Ammon's horn (tissue), 1 donor: ENCODE data around the gene CELF1.
A peak's percentile ranks its signal among the peaks of the same experiment; 100 is the strongest.
"Not testable (repeated sequence)": the region's sequence is repeated elsewhere in the genome, so short reads cannot be mapped to it uniquely, and the experiment has no call there.

Source experiments
- DNase-seq: peaks from one replicate; pipeline ENCODE4 v3.0.0-alpha.2; 2016; ENCODE audit warnings: low spot score

Gene CELF1

DNA sequence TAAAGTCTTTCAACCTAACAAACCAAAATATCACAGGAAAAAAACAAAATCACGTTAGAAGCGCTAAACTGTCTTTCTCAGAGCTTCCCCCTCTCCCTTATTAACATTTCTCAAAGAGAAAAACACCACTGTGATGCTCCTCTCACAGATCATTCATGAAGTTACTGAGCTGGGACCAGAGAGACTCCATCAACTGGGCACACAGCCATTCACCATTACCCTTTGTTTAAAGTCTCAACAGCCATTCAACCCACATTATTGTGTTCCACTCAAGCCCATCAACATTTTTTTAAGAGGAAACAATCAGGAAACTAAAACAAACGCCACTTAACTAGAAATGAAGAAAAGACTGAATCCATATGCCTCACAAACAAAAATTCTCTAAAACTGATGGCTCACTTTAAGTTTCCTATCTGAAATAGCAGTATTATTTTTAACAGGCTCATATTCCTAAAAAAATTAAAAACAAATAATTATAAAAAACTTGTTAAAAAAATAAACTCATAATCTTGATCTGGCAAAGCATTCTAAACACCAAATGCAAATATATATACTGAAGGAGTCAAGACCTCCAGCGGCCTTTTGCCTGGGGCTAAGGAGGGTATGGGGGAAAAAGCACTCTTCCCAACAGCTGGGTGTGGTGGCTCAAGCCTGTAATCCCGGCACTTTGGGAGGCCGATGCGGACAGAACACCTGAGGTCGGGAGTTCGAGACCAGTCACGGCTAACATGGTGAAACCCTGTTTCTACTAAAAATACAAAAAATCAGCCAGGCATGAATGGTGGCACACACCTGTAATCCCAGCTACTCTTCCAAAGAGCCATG is 14.0 kb downstream of the CELF1 start:
- peak; percentile 77 for DNase-seq

DNA sequence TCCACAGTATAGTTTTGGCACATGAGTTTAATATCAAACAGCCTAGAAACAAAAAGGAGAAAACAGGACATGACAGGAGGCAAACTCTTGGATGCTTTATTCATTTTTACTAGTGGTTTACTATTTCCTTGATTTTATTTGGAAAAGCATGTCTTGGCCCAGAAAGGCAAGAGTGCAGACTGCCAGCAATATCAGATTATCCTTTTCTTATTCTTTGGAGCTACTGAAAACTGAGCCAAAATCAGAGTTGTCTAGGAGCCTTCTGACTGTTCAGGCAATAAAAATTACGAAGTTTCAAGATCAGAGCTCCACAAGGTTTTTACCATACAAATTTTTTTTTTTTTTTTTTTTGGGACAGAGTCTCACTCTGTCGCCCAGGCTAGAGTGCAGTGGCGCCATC is 16.0 kb downstream of the CELF1 start:
- DNase-seq = no peak

DNA sequence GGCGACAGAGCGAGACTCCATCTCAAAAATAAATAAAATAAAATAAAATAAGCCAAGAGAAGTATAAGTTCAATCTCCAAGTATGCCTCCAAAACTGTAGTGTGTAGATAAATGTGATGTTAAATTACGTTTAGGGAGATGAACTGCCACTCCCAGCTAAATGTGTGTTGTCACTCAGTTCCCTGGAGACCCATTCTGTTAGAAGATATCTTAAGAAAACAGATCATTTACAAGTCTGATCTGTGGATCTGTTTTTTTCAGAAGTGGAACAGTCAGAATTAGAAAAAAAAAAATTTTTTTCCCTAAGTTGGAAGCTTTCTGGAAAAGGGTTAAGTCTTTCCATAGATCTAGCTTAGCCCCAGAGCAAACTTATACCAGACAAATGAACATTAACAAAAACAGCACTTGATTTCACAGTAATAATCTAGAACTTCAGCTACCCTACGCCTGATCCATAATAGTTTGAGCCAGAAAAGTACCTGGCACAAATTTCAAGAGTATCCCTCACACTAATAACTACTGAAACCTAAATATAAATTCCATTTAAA is 18.2 kb downstream of the CELF1 start:
- DNase-seq = no peak

DNA sequence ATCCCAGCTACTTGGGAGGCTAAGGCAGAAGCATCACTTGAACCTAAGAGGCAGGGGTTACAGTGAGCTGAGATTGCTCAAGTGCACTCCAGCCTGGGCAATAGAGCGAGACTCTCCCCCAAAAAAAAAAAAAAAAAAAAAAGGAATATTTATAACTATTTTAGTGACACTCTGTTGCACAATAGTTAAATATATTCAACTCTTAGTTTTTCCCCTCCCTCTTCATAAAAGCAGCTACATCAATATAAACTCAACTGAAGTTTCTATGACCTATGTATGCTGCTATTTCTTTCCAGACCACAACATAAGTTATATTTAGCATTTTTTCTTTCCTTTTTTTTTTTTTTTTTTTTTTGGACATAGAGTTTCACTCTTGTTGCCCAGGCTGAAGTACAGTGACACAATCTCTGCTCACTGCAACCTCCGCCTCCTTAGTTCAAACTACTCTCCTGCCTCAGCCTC is 19.2 kb downstream of the CELF1 start:
- DNase-seq = no peak

DNA sequence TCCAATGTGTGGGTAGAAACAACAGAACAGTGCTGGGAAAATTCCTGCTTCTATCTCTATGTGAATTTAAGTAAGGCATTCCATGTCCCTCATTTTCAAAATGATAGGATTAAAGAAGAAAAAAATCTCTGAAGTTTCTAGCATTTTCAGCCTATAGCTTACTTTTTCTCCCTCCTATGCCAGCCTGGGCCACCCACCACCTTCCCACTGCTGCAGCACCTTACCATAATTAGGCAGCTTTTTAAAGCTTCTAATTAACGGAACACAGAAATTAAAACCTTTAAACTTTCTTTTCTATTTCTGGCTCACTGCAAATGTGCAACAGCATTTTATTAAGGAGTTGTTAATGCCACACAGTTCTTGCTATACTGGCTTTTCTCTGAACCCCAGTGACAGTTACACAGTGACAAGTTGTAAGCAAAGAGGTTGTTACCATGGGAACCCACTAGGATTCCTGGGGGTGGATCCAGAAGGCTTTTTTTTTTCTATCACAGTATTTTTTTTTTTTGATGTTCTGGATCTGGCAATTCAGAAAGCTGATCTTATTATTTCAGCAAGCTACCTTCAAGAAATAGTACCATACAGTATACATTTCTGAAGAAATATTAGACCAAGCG is 20.2 kb downstream of the CELF1 start:
- DNase-seq = peak; percentile 67

DNA sequence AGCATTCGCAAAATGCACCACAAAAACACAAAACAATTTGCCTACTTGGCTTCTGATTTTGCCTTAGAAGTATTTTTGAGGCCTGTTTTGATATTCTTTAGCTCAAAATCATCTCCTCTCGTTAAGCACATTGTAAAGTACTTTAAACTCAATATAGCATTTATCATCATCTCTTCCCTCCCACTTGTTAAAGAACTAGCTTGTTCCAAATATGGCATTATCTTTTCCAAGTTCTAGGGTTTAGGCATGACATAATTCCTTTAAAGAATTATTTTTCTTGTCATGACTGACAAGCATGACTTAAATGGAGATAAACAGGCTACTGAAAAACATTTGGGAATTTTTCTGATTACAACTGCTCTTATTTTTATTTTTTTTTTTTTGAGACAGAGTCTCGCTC is 21.3 kb downstream of the CELF1 start:
- no peak for DNase-seq

DNA sequence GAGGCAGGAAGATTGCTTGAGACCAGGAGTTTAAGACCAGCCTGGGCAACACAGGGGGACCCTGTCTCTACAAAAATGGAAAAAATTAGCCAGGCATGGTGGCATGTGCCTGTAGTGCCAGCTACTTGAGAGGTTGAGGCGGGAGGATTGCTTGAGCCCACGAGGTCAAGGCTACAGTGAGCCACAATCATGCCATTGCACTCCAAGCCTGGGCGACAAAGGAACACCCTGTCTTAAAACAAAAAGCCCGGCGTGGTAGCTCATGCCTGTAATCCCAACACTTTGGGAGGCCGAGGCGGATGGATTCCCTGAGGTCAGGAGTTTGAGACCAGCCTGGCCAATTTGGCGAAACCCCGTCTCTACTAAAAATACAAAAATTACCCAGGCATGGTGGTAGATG is 22.2 kb downstream of the CELF1 start:
- DNase-seq = not testable (repeated sequence)

DNA sequence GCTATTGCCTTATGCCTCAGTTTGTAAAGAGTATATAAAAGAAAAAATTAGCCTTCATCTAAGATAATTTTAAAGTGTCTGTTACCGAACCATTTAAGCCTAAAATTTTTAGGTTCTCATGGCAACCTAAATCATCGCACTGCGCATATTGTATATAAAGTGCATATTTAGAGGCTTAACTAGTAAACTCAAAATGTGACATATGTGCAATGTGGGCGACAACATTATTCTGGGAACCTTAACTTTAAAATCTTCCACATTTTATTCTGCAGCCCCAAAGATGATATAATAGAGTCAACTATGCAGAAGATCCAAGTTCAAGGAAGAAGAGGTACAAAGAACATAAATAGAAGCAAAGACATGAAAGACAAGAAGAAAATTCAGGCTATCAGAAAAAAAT is 23.0 kb downstream of the CELF1 start:
- no peak for DNase-seq

DNA sequence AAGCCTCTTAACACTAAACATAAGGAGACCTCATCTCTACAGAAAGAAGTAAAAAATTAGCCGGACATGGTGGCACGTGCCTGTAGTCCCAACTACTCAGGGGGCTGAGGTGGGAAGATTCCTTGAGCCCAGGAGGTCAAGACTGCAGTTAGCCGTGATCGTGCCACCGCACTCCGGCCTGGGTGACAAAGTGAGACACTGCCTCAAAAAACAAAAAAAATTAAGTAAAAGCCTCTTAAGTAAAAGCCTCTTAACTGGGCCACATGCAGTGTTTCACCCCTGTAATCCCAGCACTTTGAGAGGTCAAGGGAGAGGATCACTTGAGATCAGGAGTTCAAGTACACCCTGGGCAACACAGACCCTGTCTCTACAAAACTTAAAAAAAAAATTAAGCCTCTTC is 25.7 kb downstream of the CELF1 start:
- DNase-seq = no peak

DNA sequence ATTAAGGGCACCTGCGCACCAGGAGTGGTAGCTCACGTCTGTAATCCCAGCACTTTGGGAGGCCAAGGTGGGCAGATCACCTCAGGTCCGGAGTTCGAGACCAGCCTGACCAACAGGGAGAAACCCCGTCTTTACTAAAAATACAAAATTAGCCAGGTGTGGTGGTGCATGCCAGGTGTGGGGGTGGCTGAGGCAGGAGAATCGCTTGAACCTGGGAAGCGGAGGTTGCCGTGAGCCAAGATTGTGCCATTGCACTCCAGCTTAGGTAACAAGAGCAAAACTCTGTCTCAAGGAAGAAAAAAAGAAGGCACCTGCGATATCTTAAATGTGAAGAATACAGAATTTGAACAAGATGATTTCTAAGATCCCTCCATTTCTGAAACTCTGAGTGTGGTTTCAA is 26.9 kb downstream of the CELF1 start:
- DNase-seq = not testable (repeated sequence)

DNA sequence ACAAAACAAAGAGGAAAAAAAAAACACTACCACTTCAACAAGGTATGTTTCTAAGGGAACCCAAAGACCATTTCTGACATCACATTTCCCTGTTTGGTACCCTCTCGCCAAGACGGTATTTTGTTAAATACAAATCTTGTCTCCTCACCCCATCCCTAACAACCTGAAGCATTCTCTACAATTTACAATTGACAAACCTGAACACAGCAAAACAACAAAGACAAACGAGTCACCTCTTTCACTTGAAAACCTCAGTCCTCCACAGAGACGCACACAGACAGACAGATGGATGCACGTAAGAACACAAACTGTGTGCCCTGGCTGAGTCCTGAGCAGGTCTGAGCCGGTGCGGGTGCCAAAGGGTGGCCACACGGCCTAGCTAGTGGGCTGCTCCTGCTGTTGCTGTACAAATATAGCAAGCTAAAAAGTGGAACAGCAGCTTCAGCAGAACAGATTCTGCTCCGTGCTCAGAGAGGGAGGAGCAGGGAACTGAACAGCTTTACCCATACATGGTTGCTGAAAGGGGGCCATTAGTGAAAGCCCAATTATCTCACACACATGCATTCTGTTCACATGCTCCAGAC is 28.5 kb downstream of the CELF1 start:
- DNase-seq = peak; percentile 80

DNA sequence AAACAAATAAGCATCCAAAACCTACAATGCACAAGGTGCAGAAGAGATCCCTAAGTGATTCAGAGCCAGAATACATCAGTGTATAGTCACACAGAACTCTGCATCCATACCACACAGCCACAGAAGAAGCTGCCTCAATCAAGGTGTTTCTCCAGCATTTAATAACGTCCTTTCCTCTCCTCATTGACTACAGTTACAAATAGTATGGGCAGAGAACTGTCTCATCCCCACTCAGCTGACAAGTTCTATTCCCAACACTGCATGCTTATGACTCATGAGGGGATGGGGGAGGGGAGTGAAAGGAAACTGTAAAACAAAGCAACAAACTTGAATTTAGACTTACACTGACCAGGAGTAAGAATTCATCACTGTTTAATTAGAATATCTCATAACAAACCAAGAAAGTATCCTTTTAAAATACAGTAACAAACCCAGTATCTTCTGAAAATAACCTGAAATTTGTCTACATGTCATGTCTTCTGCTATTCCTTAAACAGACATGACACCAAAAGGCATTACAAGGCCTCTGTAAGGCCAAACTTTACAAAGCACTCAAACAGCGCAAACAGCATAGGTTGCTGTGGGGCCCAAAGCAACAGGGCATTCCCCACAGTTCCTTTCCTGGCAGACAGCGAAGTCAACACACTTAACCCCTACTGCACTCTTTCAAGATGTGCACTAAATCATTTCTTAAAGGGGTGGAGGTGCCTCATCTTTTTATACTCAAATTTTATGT is 29.3 kb downstream of the CELF1 start:
- peak; percentile 59 for DNase-seq

DNA sequence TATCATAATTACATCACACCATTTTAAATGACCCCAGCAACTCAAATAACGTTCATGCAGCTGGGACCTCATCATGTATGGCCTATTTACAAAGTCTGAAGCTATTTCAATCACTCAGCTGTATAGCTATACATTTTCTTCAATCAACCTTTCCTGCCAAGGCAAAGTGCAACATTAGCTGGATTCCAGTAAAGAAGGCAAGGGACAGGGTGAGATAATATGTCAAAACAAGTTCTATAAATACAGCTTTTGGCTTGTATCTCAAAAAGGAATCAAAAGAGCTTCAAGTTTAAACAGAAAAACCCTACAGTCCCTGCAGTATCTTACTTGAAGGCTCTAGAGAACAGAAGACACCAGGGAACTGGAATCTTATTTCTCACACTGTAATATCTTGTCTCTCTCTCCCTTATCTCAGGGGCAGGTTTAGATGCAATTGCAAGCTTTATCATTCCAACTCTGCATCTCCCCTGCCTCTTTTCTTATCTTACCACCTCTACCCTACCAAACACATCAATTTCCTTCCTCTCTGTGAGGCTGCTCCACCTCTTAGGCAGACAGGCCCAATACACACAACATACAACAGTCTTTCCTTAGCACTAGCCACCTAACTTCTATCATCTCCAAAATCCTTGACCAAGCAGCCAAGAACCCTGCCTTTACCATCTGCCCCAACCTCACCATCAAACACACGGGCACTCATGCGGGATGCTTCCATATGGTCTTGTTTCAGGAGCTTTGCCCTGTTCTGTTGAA is 34.5 kb downstream of the CELF1 start:
- no peak for DNase-seq

DNA sequence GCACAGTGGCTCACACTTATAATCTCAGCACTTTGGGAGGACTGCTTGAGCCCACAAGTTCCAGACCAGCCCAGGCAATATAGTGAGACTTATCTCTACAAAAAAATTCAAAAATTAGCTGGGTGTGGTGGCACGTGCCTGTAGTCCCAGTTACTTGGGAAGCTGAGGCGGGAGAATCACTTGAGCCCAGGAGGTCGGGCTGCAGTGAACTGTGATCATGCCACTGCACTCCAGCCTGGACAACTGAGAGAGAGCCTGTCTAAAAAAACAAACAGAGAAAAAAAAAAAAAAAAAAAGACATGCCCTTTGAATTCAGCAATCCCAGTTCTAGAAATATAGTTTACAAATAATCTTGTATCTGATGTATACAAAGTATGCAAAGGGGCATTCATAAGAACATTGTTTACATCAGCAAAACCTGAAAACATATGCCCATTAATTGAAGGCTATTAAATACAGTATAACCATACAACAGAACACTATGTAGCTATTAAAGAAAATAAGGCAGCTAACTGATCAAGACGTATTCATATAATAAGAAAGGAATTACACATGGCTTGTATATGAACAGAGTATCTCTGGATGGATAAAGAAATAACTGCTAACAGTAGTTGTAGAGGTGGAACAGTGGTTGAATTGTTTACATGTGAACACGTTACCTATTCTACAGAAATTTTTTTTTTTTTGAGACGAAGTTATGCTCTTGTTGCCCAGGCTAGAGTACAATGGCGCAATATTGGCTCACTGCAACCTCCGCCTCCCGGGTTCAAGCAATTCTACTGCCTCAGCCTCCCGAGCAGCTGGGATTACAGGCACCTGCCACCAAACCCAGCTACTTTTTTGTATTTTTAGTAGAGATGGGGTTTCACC is 35.7 kb downstream of the CELF1 start:
- no peak for DNase-seq

DNA sequence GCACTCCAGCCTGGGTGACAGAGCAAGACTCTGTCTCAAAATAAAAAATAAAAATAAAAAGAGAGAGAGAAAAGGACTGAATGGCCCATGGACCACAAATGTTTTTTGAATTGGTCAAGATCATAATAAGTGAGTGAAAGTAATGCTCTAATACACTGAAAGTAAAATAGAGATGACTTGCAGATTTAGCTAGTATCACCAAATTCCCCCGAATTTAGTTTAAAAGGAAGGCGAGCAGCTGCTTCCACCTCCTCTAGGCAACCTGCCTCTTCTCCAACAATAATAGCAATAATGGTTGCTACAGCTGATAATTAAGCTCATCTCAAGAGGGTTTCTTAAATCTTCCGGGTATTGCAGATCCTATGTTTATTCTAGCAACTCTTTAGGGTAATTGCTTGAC is 36.8 kb downstream of the CELF1 start:
- no peak for DNase-seq

DNA sequence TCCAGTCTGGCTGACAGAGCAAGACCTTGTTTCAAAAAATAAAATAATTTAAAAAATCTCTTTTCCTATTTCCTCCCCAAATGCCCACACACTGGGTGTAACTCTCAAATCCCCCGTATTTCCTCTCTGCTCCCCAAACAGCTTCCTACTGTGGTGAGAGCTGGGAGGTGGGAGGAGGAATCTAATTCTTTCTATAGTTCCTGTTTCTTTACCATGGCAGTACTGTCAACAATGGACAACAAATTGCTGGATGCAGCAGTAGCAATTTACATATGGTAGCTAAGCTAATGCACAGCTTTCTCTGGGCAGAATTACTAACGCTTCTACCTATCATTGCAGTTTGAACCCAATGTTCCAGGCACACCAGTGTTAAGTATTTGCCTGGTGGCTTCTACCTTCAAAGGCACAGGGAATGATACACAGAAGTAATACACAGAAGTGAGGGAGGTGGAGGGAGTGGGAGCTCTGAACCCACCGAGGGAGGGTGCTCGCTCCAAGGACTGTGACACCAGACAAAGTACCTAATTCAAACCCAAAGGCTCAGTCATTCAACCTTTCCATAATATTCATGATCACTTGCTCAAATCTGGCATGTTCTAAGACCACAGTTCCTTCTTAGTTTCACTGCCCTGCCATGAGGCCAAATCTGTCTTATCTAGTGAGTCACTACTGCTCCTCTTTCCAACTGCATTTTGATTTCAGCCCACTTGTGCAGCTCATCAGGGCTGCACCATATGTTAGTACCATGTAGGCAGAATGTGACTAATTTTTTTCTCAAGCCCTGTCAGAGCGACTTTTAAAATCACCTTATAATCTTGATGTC is 37.9 kb downstream of the CELF1 start:
- DNase-seq = peak; percentile 75

DNA sequence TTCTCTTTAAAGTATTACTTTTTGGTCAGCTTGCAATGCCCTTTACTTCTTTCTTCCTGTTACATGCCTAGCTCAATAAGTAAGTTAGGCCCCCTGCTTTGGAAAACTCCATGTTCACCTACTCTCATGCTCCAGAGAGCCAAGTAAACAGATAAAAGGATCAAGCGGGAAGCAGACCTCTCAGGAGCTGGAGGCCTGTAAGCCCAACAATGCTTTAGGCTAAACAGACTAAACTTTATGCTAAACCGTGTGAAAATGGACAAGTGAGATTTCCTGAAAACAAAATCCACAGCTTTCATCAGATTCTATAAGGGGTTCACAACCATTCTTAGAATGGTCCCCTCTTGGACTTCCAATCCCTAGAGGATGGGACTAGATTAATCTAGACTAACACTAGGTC is 40.2 kb downstream of the CELF1 start:
- DNase-seq = no peak

DNA sequence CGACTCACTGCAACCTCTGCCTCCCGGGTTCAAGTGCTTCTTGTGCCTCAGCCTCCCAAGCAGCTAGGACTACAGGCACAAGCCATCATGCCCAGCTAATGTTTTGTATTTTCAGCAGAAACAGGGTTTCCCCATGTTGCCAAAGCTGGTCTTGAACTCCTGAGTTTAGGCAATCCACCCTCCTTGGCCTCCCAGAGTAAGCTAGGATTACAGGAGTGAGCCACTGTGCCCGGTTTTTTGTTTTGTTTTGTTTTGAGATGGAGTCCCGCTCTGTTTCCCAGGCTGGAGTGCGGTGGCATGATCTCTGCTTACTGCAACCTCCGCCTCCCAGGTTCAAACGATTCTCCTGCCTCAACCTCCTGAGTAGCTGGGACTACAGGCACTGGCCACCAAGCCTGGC is 41.0 kb downstream of the CELF1 start:
- DNase-seq = no peak

DNA sequence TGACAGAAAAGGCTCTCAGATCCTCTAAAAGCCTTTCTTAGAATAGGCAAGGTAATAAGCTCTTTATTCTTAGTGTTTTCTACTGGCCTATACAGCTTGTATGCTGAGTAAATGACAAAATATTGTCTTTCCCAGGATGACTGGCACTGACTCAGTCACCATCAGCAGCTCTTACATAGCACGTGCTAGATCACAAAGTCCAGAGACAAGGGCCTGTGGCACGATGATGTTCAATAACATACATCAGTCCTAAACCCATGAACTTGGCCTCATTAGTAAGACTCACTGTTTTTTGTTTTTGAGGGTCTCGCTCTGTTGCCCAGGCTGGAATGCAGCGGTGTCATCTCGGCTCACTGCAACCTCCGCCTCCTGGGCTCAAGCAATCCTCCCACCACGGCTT is 42.7 kb downstream of the CELF1 start:
- no peak for DNase-seq

DNA sequence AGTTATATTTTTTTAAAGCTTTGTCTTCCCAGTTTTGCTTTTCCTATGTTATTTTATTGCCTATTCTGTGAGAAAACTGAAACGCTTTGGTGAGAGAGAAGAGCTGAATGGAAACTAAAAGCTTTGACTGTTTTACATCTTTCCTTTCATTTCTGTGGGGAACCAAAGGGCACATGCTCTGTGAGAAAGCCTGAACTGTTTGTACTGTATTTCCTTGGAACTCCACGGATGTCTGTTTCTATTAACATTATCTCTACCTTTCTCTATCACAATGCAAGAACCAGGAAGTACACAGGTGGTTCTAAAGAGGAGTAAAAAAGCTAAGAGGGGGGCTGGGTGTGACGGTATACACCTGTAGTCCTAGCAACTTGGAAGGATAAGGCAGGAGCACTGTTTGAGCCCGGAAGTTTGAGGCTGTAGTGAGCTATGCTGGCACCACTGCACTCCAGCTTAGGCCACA is 43.8 kb downstream of the CELF1 start:
- DNase-seq = no peak
